Right lobe of liver (tissue), 4 donors: ENCODE results near the gene BORCS6.

ENCODE experiments used
- POLR2A ChIP-seq: fragments of 450-650 bp; IDR thresholded peaks from one replicate; pipeline ENCODE4 v1.6.1; 2017; ENCODE audit warnings: antibody characterized with exemption, mild to moderate bottlenecking
- TF ChIP-seq, protein P1 (sequence below), 4 donors: fragments of 200-600 bp in 3 of 4; fragments of 450-650 bp in 1 of 4; IDR thresholded peaks; one replicate each; pipeline versions ENCODE4 v1.5.1 to v1.8.0; 2016 to 2022; ENCODE audit warnings: antibody characterized with exemption in 4 of 4, mild to moderate bottlenecking in 2 of 4
- donor health status: DM: no; HTN: no; CAD: no.
- donor health status: DM: no; HTN: no; CAD: no.
- donor health status: DM: no; HTN: yes; CAD: no.

- TF ChIP-seq, protein P1, sequence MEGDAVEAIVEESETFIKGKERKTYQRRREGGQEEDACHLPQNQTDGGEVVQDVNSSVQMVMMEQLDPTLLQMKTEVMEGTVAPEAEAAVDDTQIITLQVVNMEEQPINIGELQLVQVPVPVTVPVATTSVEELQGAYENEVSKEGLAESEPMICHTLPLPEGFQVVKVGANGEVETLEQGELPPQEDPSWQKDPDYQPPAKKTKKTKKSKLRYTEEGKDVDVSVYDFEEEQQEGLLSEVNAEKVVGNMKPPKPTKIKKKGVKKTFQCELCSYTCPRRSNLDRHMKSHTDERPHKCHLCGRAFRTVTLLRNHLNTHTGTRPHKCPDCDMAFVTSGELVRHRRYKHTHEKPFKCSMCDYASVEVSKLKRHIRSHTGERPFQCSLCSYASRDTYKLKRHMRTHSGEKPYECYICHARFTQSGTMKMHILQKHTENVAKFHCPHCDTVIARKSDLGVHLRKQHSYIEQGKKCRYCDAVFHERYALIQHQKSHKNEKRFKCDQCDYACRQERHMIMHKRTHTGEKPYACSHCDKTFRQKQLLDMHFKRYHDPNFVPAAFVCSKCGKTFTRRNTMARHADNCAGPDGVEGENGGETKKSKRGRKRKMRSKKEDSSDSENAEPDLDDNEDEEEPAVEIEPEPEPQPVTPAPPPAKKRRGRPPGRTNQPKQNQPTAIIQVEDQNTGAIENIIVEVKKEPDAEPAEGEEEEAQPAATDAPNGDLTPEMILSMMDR (IDR thresholded peaks at IDR 0.05) = no peak
- TF ChIP-seq POLR2A = no peak
Measured at GRCh38 chr17:8190506-8190905, 526 bp upstream of the BORCS6 start.
